Activated naive CD8-positive, alpha-beta T cell (primary cell): ENCODE results near the gene NEMF.
"Not testable (repeated sequence)": the region's sequence is repeated elsewhere in the genome, so short reads cannot be mapped to it uniquely, and the experiment has no call there.

Source experiments
- H3K27ac Mint-ChIP-seq: one replicate; pipeline ENCODE4 v1.8.0; 2021; ENCODE audit warnings: mixed read lengths
- H3K27me3 Mint-ChIP-seq: one replicate; pipeline ENCODE4 v1.8.0; 2021; ENCODE audit warnings: mixed read lengths
- H3K36me3 Mint-ChIP-seq: one replicate; pipeline ENCODE4 v1.8.0; 2021; ENCODE audit warnings: mixed read lengths
- H3K4me1 Mint-ChIP-seq: one replicate; pipeline ENCODE4 v1.8.0; 2021; ENCODE audit warnings: low read depth, mixed read lengths
- H3K4me3 Mint-ChIP-seq: one replicate; pipeline ENCODE4 v1.8.0; 2021; ENCODE audit warnings: mild to moderate bottlenecking, mixed read lengths
- H3K9me3 Mint-ChIP-seq: one replicate; pipeline ENCODE4 v1.8.0; 2021; ENCODE audit warnings: low read depth, mixed read lengths

Gene NEMF

GRCh38 chr14:49852301-49853157 lies at the start of gene NEMF:
Gene NEMF (minus strand): TSS chr14:49852788. CDS start chr14:49852753, 35 bp downstream.
- H3K4me1 Mint-ChIP-seq = peaks cover 37% of the 10 kb centered on the region
- H3K27ac Mint-ChIP-seq = peak within 1 kb of the TSS; percentile 99

GRCh38 chr14:49900973-49901372 lies 48.4 kb upstream of the NEMF start:
- Mint-ChIP-seq H3K27ac (peak overlapping the region; percentile 28), H3K4me3 (no peak overlapping the region), H3K4me1 (peaks cover 37% of the 10 kb centered on the region)

More at GRCh38 chr14:49852301-49853157, at the start of gene NEMF:
- Mint-ChIP-seq H3K4me3 (peak within 1 kb of the TSS; percentile 98), H3K36me3 (peaks cover 6% of the 10 kb centered on the region), H3K9me3 (no peaks in the 10 kb centered on the region), H3K27me3 (no peaks in the 10 kb centered on the region)

GRCh38 chr14:49898485-49898884 lies 45.9 kb upstream of the NEMF start:
- H3K9me3 Mint-ChIP-seq = no peaks in the 10 kb centered on the region
- H3K4me3 Mint-ChIP-seq = peak overlapping the region; percentile 100
- no peaks in the 10 kb centered on the region for H3K27me3 Mint-ChIP-seq
- peaks cover 38% of the 10 kb centered on the region for H3K36me3 Mint-ChIP-seq
- H3K27ac Mint-ChIP-seq = peak overlapping the region; percentile 99
- H3K4me1 Mint-ChIP-seq = peaks cover 37% of the 10 kb centered on the region

More at GRCh38 chr14:49900973-49901372, 48.4 kb upstream of the NEMF start:
- H3K36me3 Mint-ChIP-seq = peaks cover 16% of the 10 kb centered on the region
- no peaks in the 10 kb centered on the region for H3K9me3 Mint-ChIP-seq
- H3K27me3 Mint-ChIP-seq = no peaks in the 10 kb centered on the region

- Mint-ChIP-seq H3K36me3 (peaks cover 38% of the 10 kb centered on the region), H3K27ac (peak overlapping the region; percentile 99)
Observed at GRCh38 chr14:49897965-49898364, 45.4 kb upstream of the NEMF start.

GRCh38 chr14:49897414-49897813 lies 44.8 kb upstream of the NEMF start:
- H3K27ac Mint-ChIP-seq = peak overlapping the region; percentile 99
- peak overlapping the region; percentile 100 for H3K4me3 Mint-ChIP-seq
- no peaks in the 10 kb centered on the region for H3K9me3 Mint-ChIP-seq
- H3K36me3 Mint-ChIP-seq = peaks cover 38% of the 10 kb centered on the region
- H3K27me3 Mint-ChIP-seq = no peaks in the 10 kb centered on the region
- H3K4me1 Mint-ChIP-seq = peaks cover 37% of the 10 kb centered on the region

More at GRCh38 chr14:49897965-49898364, 45.4 kb upstream of the NEMF start:
- Mint-ChIP-seq H3K27me3 (no peaks in the 10 kb centered on the region), H3K4me3 (peak overlapping the region; percentile 100), H3K9me3 (no peaks in the 10 kb centered on the region), H3K4me1 (peaks cover 37% of the 10 kb centered on the region)

GRCh38 chr14:49896966-49897365 lies 44.4 kb upstream of the NEMF start:
- peaks cover 38% of the 10 kb centered on the region for H3K4me1 Mint-ChIP-seq
- H3K4me3 Mint-ChIP-seq = peak overlapping the region; percentile 100
- no peaks in the 10 kb centered on the region for H3K27me3 Mint-ChIP-seq
- peaks cover 36% of the 10 kb centered on the region for H3K36me3 Mint-ChIP-seq
- no peaks in the 10 kb centered on the region for H3K9me3 Mint-ChIP-seq
- peak overlapping the region; percentile 94 for H3K27ac Mint-ChIP-seq

GRCh38 chr14:49896272-49896671 lies 43.7 kb upstream of the NEMF start:
- not testable (repeated sequence) for H3K27me3 Mint-ChIP-seq, H3K9me3 Mint-ChIP-seq
- peak overlapping the region; percentile 100 for H3K4me3 Mint-ChIP-seq
- H3K27ac Mint-ChIP-seq = peak overlapping the region; percentile 99
- H3K4me1 Mint-ChIP-seq = peaks cover 42% of the 10 kb centered on the region
- peaks cover 36% of the 10 kb centered on the region for H3K36me3 Mint-ChIP-seq

GRCh38 chr14:49895480-49895879 lies 42.9 kb upstream of the NEMF start:
- Mint-ChIP-seq H3K4me1 (peaks cover 42% of the 10 kb centered on the region), H3K36me3 (peaks cover 36% of the 10 kb centered on the region)

GRCh38 chr14:49894214-49895107 lies 41.9 kb upstream of the NEMF start:
- Mint-ChIP-seq H3K4me3 (peak overlapping the region; percentile 100), H3K4me1 (peaks cover 36% of the 10 kb centered on the region), H3K36me3 (peaks cover 36% of the 10 kb centered on the region), H3K27ac (peak overlapping the region; percentile 99)
- H3K9me3 Mint-ChIP-seq, H3K27me3 Mint-ChIP-seq: not testable (repeated sequence)

More at GRCh38 chr14:49895480-49895879, 42.9 kb upstream of the NEMF start:
- H3K4me3 Mint-ChIP-seq = peak overlapping the region; percentile 100
- H3K27me3 Mint-ChIP-seq = no peaks in the 10 kb centered on the region
- H3K9me3 Mint-ChIP-seq = no peaks in the 10 kb centered on the region
- peak overlapping the region; percentile 99 for H3K27ac Mint-ChIP-seq

GRCh38 chr14:49893309-49894213 lies 41.0 kb upstream of the NEMF start:
- Mint-ChIP-seq H3K4me1 (peaks cover 27% of the 10 kb centered on the region), H3K4me3 (peak overlapping the region; percentile 100), H3K27ac (peak overlapping the region; percentile 100), H3K27me3 (no peaks in the 10 kb centered on the region), H3K9me3 (no peaks in the 10 kb centered on the region), H3K36me3 (peaks cover 36% of the 10 kb centered on the region)

GRCh38 chr14:49892636-49893308 lies 40.2 kb upstream of the NEMF start, which contains the start of gene ARF6:
Gene ARF6 (plus strand): TSS chr14:49893082. CDS start chr14:49893737, 655 bp downstream.
- peak within 1 kb of the TSS; percentile 100 for H3K27ac Mint-ChIP-seq
- no peaks in the 10 kb centered on the region for H3K27me3 Mint-ChIP-seq
- H3K9me3 Mint-ChIP-seq = no peaks in the 10 kb centered on the region
- peaks cover 33% of the 10 kb centered on the region for H3K36me3 Mint-ChIP-seq
- H3K4me1 Mint-ChIP-seq = peaks cover 20% of the 10 kb centered on the region
- H3K4me3 Mint-ChIP-seq = peak within 1 kb of the TSS; percentile 100

- Mint-ChIP-seq H3K27me3 (no peaks in the 10 kb centered on the region), H3K36me3 (peaks cover 32% of the 10 kb centered on the region), H3K27ac (peak overlapping the region; percentile 100), H3K4me1 (peaks cover 17% of the 10 kb centered on the region), H3K4me3 (peak overlapping the region; percentile 100), H3K9me3 (no peaks in the 10 kb centered on the region)
Observed at GRCh38 chr14:49892301-49892635, 39.7 kb upstream of the NEMF start.

GRCh38 chr14:49888293-49888692 lies 35.7 kb upstream of the NEMF start:
- Mint-ChIP-seq H3K4me1 (peaks cover 12% of the 10 kb centered on the region), H3K36me3 (no peaks in the 10 kb centered on the region), H3K4me3 (no peak overlapping the region), H3K27ac (no peak overlapping the region), H3K27me3 (no peaks in the 10 kb centered on the region), H3K9me3 (no peaks in the 10 kb centered on the region)
